Esophagus muscularis mucosa (tissue), 4 donors: ENCODE results near the gene CELF3. TPM values are rescaled to one million over a fixed set of nuclear protein-coding genes. Genes with fewer than 3 reads are reported as not detected.

ENCODE experiments used
- DNase-seq: peaks from one replicate; pipeline ENCODE4 v3.0.0-alpha.2; 2017; ENCODE audit errors: extremely low spot score
- H3K27ac ChIP-seq, 4 donors: fragments of 200-600 bp; sonication (generic); replicated peaks in 1 of 4; 1 replicate in 3 of 4; 2 replicates in 1 of 4; pipeline ENCODE4 v1.5.1; 2016 to 2019; ENCODE audit warnings: mild to moderate bottlenecking in 1 of 4
- H3K27me3 ChIP-seq, 4 donors: fragments of 200-600 bp; sonication (generic); one replicate each; pipeline versions ENCODE4 v1.5.1 to v1.6.0; 2016 to 2019
- H3K36me3 ChIP-seq, 4 donors: fragments of 200-600 bp; sonication (generic); one replicate each; pipeline ENCODE4 v1.5.1; 2016 to 2019
- H3K4me1 ChIP-seq, 4 donors: fragments of 200-600 bp; sonication (generic); one replicate each; pipeline ENCODE4 v1.5.1; 2016 to 2019
- H3K4me3 ChIP-seq, 4 donors: fragments of 200-600 bp; sonication (generic); 1 replicate in 2 of 4; 2 replicates in 2 of 4; pipeline ENCODE4 v1.5.1; 2016 to 2019; ENCODE audit warnings: mild to moderate bottlenecking in 4 of 4, moderate library complexity in 1 of 4
- H3K9me3 ChIP-seq, 4 donors: fragments of 200-600 bp; sonication (generic); 1 replicate in 3 of 4; 2 replicates in 1 of 4; pipeline ENCODE4 v1.5.1; 2016 to 2019
- EP300 ChIP-seq: sonication (generic); formaldehyde crosslinking; IDR thresholded peaks from one replicate; pipeline ENCODE4 v1.6.1; 2017; ENCODE audit warnings: antibody characterized with exemption
- POLR2A ChIP-seq: fragments of 450-650 bp; IDR thresholded peaks from one replicate; pipeline ENCODE4 v1.6.1; 2017; ENCODE audit warnings: antibody characterized with exemption, moderate library complexity, mild to moderate bottlenecking, low read depth
- POLR2AphosphoS5 ChIP-seq, 2 donors: sonication (generic); formaldehyde crosslinking; IDR thresholded peaks; one replicate each; pipeline ENCODE4 v1.6.1; 2017; ENCODE audit warnings: antibody characterized with exemption in 2 of 2
- WGBS: methylation state at CpG from one replicate; pipeline ENCODE4 v1.1.5; 2018; 5-methylcytosine and 5-hydroxymethylcytosine counted together
- intact Hi-C: fragments of 100-400 bp; cut with DNase I; formaldehyde crosslinking; loops from one replicate; pipeline ENCODE4 v1.15.1; 2023
- small RNA-seq, 3 donors: library from RNA; depleted of rRNA; stranded (forward); fragments of <200 nt; gene quantifications; one replicate each; pipeline ENCODE3, GENCODE V24; 2016
- total RNA-seq, 4 donors: library from RNA; depleted of rRNA; stranded (reverse); fragments of >200 nt; gene quantifications; one replicate each; pipeline versions ENCODE4 v1.1.0 to v1.2.1, GENCODE V29; 2016
- TF ChIP-seq, protein P1 (sequence below), 3 experiments: fragments of 200-600 bp in 2 of 3; fragments of 450-650 bp in 1 of 3; sonication (generic) in 2 of 3; IDR thresholded peaks; one replicate each; pipeline ENCODE4 v1.5.1; 2017 to 2019; ENCODE audit warnings: antibody characterized with exemption in 3 of 3, mild to moderate bottlenecking in 2 of 3, moderate library complexity in 1 of 3

The CELF3 gene
- total RNA-seq, 4 donors from 2014 or later: 0.23 to 1.0 (median 0.58) TPM

DNA sequence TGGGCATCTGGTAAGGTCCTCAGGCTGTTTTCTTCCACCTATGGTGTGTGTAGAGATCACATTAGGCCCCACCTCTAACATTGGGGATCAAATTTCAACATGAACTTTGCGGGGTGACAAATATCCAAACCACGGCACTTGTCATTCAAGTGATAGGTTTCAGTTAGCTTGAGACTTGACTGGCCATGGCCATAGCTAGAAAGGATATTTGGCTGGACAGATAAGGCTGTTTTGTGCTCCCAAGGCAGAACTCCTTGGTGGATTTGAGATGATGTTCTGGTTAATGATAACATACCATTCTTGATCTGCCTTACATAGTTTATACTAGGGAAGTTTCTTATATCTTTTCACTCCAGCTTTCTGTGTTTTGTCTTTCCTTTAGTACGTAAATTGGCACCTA is 48.5 kb downstream of the CELF3 start:
- Histone ChIP-seq H3K27me3 (no peaks in the 10 kb centered on the region), H3K4me3 (no peak overlapping the region), H3K9me3 (no peaks in the 10 kb centered on the region), H3K4me1 (peaks cover 0 to 12% (median 0%) of the 10 kb centered on the region in 4 donors), H3K36me3 (peaks cover 6 to 50% (median 22%) of the 10 kb centered on the region in 4 donors), H3K27ac (no peak overlapping the region)
- intact Hi-C loops: no loop called here
- TF ChIP-seq EP300 (no peak), POLR2AphosphoS5 (IDR thresholded peaks at IDR 0.05) (no peak), POLR2A (no peak)
- TF ChIP-seq, protein P1, sequence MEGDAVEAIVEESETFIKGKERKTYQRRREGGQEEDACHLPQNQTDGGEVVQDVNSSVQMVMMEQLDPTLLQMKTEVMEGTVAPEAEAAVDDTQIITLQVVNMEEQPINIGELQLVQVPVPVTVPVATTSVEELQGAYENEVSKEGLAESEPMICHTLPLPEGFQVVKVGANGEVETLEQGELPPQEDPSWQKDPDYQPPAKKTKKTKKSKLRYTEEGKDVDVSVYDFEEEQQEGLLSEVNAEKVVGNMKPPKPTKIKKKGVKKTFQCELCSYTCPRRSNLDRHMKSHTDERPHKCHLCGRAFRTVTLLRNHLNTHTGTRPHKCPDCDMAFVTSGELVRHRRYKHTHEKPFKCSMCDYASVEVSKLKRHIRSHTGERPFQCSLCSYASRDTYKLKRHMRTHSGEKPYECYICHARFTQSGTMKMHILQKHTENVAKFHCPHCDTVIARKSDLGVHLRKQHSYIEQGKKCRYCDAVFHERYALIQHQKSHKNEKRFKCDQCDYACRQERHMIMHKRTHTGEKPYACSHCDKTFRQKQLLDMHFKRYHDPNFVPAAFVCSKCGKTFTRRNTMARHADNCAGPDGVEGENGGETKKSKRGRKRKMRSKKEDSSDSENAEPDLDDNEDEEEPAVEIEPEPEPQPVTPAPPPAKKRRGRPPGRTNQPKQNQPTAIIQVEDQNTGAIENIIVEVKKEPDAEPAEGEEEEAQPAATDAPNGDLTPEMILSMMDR (IDR thresholded peaks at IDR 0.05): no peak
- DNase-seq: no peak
- 77% methylated on average over 3 of the region's 3 CpGs for WGBS

DNA sequence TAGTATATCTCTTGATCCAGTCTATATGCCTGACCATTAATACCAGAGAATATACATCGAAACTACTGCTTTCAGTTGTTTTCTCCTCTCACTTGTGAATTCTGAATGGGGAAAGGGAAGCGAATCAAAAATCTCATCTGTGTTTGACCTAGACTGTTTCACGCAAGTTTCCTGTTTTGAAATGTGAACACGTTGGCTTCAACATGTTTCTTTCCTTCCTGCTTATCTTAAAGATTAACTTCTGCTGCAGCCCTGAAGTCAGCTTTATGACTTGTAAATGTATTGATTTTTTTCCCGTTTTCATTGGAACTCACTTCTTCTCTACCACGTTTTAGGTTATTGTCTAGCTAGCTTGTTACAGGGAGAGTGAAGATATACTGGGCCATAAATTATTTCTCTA is 54.9 kb downstream of the CELF3 start:
- H3K27me3 ChIP-seq: no peaks in the 10 kb centered on the region
- WGBS: 78% methylated on average over 6 of the region's 6 CpGs
- no peak for DNase-seq
- peaks cover 0 to 7% (median 0%) of the 10 kb centered on the region in 4 donors for H3K4me1 ChIP-seq
- peaks cover 14 to 72% (median 42%) of the 10 kb centered on the region in 4 donors for H3K36me3 ChIP-seq
- no peaks in the 10 kb centered on the region for H3K9me3 ChIP-seq
- H3K27ac ChIP-seq: no peak overlapping the region
- TF ChIP-seq POLR2AphosphoS5 (IDR thresholded peaks at IDR 0.05) (no peak), POLR2A (no peak), EP300 (no peak)
- TF ChIP-seq, protein P1 (IDR thresholded peaks at IDR 0.05): no peak
- H3K4me3 ChIP-seq: no peak overlapping the region
- intact Hi-C loops: no loop called here

DNA sequence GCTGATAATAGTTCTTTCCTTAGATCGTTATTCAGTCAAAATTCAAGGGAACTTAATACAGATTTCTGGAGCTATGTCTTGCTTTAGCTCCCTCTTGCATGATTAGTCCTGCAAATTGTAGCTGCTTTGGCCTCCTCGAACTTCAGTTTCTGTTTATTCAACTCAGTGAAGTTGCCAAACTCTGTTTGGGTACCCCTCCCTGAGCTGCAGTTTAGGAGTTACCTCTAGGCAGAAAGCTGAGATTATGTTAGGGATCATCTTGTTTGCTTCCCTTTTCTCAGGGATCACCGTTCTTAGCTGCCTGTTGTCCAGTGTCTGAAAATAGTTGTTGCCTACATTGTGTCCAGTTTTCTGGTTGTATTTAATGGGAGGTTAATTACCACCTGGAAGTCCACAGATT is 61.2 kb downstream of the CELF3 start:
- H3K27me3 ChIP-seq: no peaks in the 10 kb centered on the region
- H3K4me3 ChIP-seq: no peak overlapping the region
- peaks cover 0 to 24% (median 20%) of the 10 kb centered on the region in 4 donors for H3K4me1 ChIP-seq
- TF ChIP-seq EP300: no peak
- TF ChIP-seq POLR2A: no peak
- TF ChIP-seq, protein P1 (IDR thresholded peaks at IDR 0.05): no peak
- TF ChIP-seq POLR2AphosphoS5 (IDR thresholded peaks at IDR 0.05): no peak
- H3K9me3 ChIP-seq: no peaks in the 10 kb centered on the region
- 41% methylated on average over 3 of the region's 3 CpGs for WGBS
- H3K27ac ChIP-seq: no peak overlapping the region
- intact Hi-C loops: no loop called here
- peaks cover 14 to 33% (median 24%) of the 10 kb centered on the region in 4 donors for H3K36me3 ChIP-seq
- DNase-seq: no peak

DNA sequence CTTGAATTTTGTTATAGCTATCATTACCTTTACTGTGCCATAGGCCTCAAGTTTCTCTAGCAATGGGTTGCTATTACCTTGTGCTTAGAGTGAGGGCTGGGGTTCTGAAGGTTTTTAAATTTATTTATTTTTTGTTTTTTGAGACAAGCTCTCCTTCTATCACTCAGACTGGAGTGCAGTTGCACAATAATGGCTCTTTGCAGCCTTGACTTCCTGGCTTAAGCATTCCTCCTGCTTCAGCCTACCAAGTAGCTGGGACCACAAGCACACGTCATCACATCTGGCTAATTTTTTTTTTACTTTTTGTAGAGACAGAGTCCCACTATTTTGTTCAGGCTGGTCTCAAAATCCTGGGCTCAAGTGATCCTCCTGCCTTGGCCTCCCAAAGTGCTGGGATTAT is 63.2 kb downstream of the CELF3 start:
- Histone ChIP-seq H3K4me1 (peaks cover 0 to 24% (median 20%) of the 10 kb centered on the region in 4 donors), H3K9me3 (no peaks in the 10 kb centered on the region), H3K36me3 (peaks cover 4 to 23% (median 9%) of the 10 kb centered on the region in 4 donors), H3K27ac (peak overlapping the region in 1 of 4 donors; percentile 10), H3K4me3 (no peak overlapping the region), H3K27me3 (no peaks in the 10 kb centered on the region)
- no peak for TF ChIP-seq POLR2AphosphoS5 (IDR thresholded peaks at IDR 0.05)
- TF ChIP-seq POLR2A: no peak
- TF ChIP-seq EP300: no peak
- TF ChIP-seq, protein P1 (IDR thresholded peaks at IDR 0.05): no peak
- DNase-seq: no peak
- WGBS: 83% methylated on average over 1 of the region's 1 CpG
- intact Hi-C loops: no loop called here

Small RNA genes within 50 kb of the gene (small RNA-seq; reads per million reads assigned to genes)
- gene RNU6-662P: 0 reads per million in 3 donors

Other genes starting within 250 kb of the CELF3 start
- gene CGN, start 205.4 kb downstream of the CELF3 start, total RNA-seq: 1 to 10 TPM in 2 of 4 donors, under 1 TPM in 2; 0.42 to 3.1 (median 0.94) TPM
- 10 to 100 TPM; 10.4 to 24.2 (median 15.9) TPM for gene TUFT1, start 176.5 kb downstream of the CELF3 start, total RNA-seq
- gene SNX27, start 104.8 kb downstream of the CELF3 start, total RNA-seq: 10 to 100 TPM; 39.4 to 55.4 (median 49.6) TPM
- gene RIIAD1, start 4.7 kb upstream of the CELF3 start, total RNA-seq: 1 to 10 TPM in 1 of 4 donors, not detected in 3; 1.7 TPM
- 10 to 100 TPM; 49.8 to 57.0 (median 56.5) TPM for gene MRPL9, start 46.7 kb upstream of the CELF3 start, total RNA-seq
- gene TDRKH, start 73.7 kb upstream of the CELF3 start, total RNA-seq: 1 to 10 TPM; 4.0 to 8.7 (median 6.1) TPM
- not detected for gene LINGO4, start 88.6 kb upstream of the CELF3 start, total RNA-seq
- under 1 TPM in 2 of 4 donors, not detected in 2; 0.11 to 0.17 TPM for gene RORC, start 115.0 kb upstream of the CELF3 start, total RNA-seq
- gene C2CD4D, start 123.0 kb upstream of the CELF3 start, total RNA-seq: not detected
- gene THEM5, start 136.9 kb upstream of the CELF3 start, total RNA-seq: not detected
- 10 to 100 TPM; 13.2 to 15.7 (median 14.3) TPM for gene THEM4, start 192.7 kb upstream of the CELF3 start, total RNA-seq